GM18517 (cell line): ENCODE results near the gene GLA.

ENCODE experiments used
- ATAC-seq: cut with Tn5 transposase; IDR thresholded peaks from one replicate; pipeline ENCODE4 v1.9.1; 2021; ENCODE audit warnings: mild to moderate bottlenecking, moderate library complexity; ENCODE audit not compliant: unreplicated experiment

The GLA gene

GRCh38 chrX:101407748-101408531, at the start of gene GLA, which contains the start of gene HNRNPH2:
TSS of gene GLA (minus strand) at chrX:101407925. CDS start at chrX:101407903, 22 bp downstream.
TSS of gene HNRNPH2 (plus strand) at chrX:101408222. CDS start at chrX:101411989, 3,767 bp downstream.
- ATAC-seq = peak; percentile 92

DNA sequence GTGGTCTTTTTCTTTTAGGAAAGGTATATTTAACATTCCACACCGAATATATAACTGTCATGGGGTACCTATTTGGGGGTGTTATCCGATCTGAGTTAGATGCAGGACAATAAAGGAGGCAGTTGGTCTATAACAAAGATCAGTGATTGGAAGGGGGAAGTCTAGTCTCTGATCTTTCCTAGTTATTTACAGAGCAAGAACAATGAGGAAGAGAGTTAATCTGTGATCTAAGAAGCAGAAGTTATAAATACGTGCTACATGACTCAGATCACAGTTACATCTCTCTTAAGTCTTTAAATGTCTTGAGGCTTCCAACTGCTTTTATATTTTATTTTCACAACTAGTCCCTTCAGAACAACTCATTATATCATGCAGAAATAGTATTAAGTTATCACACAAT, 44.3 kb upstream of the GLA start:
- ATAC-seq = no peak

DNA sequence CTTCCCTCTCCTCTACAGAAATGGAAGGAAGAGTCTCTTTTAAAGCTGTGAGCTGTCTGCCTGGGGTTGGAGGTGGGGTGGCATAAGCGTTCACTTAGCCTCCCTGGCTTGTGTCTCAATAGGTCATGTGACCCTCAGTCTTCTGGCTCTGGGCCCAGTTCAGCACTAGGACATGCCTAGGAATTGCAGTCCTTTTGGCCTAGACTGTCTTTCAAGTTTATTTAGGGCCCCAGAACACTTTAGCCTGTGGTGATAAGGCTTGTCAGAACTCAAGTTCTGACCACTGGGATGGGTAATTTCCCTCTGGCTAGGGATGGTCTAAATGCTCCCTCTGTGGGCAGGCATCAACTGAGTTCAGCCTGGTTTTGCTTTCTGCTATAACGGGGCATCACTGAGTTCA, 43.2 kb upstream of the GLA start:
- no peak for ATAC-seq

DNA sequence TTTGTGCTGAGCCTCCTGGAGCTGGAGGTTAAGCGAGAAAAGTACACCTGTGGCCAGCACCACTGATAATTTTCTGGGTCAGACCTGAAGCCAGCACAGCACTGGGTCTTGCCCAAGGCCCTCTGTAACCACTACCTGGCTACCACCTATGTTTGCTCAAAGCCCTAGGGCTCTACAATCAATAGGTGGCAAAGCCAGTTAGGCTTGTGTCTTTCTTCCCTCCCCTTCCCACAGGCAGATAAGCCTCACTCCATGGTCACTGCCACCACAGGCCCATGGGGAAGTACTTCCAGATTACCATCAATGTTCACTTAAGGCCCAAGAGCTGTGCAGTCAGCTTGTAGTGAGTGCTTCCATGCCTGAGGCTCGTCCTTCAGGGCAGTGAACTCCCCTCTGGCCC, 42.4 kb upstream of the GLA start:
- ATAC-seq = no peak

DNA sequence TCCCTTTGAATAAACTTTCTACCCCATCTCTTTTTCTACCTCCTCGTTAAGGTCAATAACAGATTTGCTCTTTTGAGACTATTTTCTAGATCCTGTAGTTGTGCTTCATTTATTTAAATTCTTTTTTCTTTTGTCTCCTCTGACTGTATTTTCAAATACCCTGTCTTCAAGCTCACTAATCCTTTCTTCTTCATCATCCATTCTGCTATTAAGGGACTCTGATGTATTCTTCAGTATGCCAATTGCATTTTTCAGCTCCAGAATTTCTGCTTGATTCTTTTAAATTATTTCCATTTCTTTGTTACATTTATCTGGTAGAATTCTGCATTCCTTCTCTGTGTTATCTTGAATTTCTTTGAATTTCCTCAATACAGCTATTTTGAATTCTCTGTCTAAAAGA, 41.6 kb upstream of the GLA start:
- ATAC-seq = no peak

DNA sequence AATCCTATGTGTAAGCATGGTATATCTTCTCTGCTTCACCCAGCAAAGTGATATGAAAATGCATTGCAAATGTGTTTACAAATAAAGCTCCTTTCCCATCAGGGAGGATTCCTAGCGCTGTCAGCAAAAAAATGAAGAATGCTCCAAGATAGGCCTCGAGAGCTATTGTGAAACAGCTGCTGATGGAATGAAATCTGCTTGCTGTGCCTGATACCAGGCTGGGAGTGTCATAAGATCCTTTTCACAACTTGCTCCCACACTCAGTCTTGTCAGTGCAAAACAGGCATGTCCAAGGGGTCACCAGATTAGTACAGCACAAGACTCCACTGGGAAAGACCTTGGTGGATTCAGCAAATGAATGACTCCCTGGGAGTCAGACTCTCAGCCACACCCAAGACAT, 34.4 kb upstream of the GLA start:
- no peak for ATAC-seq

GRCh38 chrX:101430457-101431078, 22.8 kb upstream of the GLA start:
- peak; percentile 92 for ATAC-seq

GRCh38 chrX:101429934-101430333, 22.2 kb upstream of the GLA start:
- peak; percentile 55 for ATAC-seq

DNA sequence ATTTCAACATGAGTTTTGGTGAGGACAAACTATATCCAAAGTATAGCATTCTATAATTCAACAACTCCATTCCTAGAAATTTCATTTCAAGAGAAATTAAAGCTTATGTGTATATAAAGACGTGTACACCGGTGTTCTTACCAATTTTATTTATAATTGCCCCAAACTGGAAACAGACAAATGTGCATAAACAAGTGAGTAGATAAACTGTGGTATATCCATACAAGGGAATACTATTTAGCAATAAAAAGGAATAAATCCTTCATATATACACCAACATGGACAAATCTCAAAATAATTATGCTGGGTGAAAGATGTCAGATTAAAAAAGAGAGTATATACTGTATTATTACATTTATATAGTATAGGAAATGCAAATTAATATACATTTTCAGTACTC, 20.2 kb upstream of the GLA start:
- ATAC-seq = no peak

- ATAC-seq = no peak
These were observed 11.8 kb upstream of the GLA start for GRCh38 chrX:101419489-101419888.

- no peak for ATAC-seq
These were observed 10.5 kb upstream of the GLA start for GRCh38 chrX:101417981-101418841.

GRCh38 chrX:101417190-101417589, 9.5 kb upstream of the GLA start:
- ATAC-seq = no peak

- ATAC-seq = no peak
These were observed 9.0 kb upstream of the GLA start for GRCh38 chrX:101416691-101417090.

DNA sequence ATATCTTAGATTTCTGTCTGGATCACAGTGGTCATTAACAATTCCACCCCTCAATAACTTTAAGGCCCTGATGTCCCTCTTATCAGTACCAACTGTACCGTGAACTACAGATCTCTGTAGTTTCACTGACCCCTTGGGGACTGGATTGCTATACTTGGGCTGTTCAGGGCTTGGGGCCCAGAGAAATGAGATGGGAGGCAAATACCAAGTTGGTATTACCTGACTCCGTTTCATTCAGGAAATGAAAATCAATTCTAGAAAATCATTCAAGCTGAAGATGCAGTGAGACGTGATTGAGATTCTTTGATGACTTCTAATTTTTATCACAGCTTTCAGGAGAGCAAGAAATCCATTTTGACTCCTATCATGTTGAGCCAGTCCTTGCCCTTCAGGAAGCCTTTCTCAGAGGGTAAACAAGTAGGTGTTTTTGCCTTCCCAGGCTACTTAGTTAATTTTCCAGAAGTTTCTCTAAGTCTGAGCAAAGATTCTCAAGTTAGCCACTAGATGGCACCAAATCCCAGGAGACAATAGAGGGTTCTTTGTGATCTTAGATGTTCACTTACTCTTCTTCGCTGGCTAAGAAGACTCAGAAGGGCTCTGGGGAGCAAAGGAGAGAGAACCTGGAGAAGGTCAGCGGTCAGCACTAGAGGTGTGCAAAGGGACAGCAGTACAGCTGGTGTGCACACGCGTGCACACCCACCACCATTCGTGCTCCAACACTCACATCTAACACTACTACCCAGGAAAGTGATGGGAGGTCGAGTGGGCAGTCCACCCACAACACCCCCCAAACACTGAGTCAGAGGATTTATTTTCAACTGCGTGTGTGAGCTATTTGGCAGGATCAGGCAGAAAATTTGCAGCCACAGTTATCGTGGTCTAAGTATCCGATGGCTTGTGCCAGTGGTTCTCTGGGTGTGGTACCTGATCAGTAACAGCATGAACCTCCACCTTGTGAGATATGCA, 7.7 kb upstream of the GLA start:
- peak; percentile 63 for ATAC-seq

GRCh38 chrX:101411984-101412383, 4.3 kb upstream of the GLA start:
- no peak for ATAC-seq

- no peak for ATAC-seq
These were observed 2.7 kb upstream of the GLA start for GRCh38 chrX:101410461-101410860.

- ATAC-seq = no peak
These were observed 1.3 kb upstream of the GLA start for GRCh38 chrX:101409043-101409442.

DNA sequence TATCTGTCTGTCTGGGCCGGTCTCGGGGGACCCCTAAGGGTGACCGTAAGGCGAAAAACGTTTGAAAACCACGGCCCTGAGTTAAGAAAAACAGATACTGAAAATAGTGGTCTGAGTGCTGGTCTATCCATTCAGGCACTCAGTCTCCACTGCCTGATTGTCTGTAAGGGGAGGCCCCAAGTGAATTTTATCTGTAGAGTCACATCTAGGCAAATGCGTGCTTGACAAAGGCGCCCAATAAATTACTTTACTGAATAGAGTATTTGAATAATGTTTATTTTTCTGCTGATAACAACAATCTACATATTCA, 762 bp upstream of the GLA start:
- no peak for ATAC-seq

DNA sequence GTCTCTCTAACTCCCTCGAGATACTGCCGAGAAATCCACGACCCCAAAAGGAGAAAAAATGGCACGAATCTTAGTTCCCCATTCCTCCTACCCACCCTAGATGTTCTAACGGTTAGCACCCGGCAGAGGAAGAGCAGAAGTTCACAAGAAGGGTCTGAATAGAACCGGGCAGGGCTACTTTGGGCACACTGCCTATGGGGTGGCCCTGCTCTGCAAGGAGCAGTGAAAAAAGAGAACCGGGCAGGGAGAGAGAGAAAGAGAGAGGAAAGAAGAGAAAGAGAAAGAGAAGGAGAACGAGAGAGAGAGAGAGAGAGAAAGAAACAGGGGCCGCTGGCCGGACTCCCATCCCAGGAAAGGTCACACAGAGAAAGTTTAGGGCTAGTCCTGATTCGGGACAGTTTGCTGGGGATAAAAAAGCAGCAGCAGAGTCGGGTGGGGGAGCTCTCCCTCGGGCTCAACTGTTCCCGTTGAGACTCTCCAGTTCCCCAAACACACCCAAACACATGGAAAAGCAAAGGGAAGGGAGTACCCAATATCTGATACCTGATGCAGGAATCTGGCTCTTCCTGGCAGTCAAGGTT, 468 bp downstream of the GLA start:
- no peak for ATAC-seq

- no peak for ATAC-seq
These were observed 7.9 kb downstream of the GLA start for GRCh38 chrX:101399825-101400224.
